ENCODE results near the gene HOXA10.

The HOXA10 gene

GRCh38 chr7:27157702-27158431, 16.3 kb downstream of the HOXA10 start:
- no peak overlapping the region for H3K4me3 ChIP-seq (ENCODE audit: low read depth, low read length)

GRCh38 chr7:27156916-27157701, 17.0 kb downstream of the HOXA10 start:
- H3K4me3 ChIP-seq (ENCODE audit: low read depth, low read length) = no peak overlapping the region

- H3K4me3 ChIP-seq (ENCODE audit: low read depth, low read length) = peak within 1 kb of the TSS; percentile 27
Observed at GRCh38 chr7:27156508-27156898, 17.6 kb downstream of the HOXA10 start, which contains the start of gene HOXA7. HOXA7 (minus strand) TSS chr7:27156675; CDS start chr7:27156545, 130 bp downstream.

GRCh38 chr7:27155816-27156507, 18.2 kb downstream of the HOXA10 start:
- peak overlapping the region; percentile 27 for H3K4me3 ChIP-seq (ENCODE audit: low read depth, low read length)

- H3K4me3 ChIP-seq (ENCODE audit: low read depth, low read length) = no peak overlapping the region
Observed at GRCh38 chr7:27154901-27155815, 19.0 kb downstream of the HOXA10 start.

GRCh38 chr7:27154369-27154768, 19.8 kb downstream of the HOXA10 start:
- H3K4me3 ChIP-seq (ENCODE audit: low read depth, low read length) = no peak overlapping the region

GRCh38 chr7:27153526-27153925, 20.6 kb downstream of the HOXA10 start:
- no peak overlapping the region for H3K4me3 ChIP-seq (ENCODE audit: low read depth, low read length)

- no peak overlapping the region for H3K4me3 ChIP-seq (ENCODE audit: low read depth, low read length)
Observed at GRCh38 chr7:27152816-27153442, 21.2 kb downstream of the HOXA10 start.

- H3K4me3 ChIP-seq (ENCODE audit: low read depth, low read length) = no peak within 1 kb of the TSS
Observed at GRCh38 chr7:27151931-27152815, 21.9 kb downstream of the HOXA10 start, which contains the start of gene HOXA3. HOXA3 (minus strand) TSS chr7:27152583; CDS start chr7:27110640, 41,943 bp downstream.

- H3K4me3 ChIP-seq (ENCODE audit: low read depth, low read length) = no peak overlapping the region
Observed at GRCh38 chr7:27151341-27151930, 22.7 kb downstream of the HOXA10 start.

- H3K4me3 ChIP-seq (ENCODE audit: low read depth, low read length) = no peak overlapping the region
Observed at GRCh38 chr7:27150568-27151340, 23.4 kb downstream of the HOXA10 start.

- H3K4me3 ChIP-seq (ENCODE audit: low read depth, low read length) = no peak overlapping the region
Observed at GRCh38 chr7:27149842-27150567, 24.1 kb downstream of the HOXA10 start.

- H3K4me3 ChIP-seq (ENCODE audit: low read depth, low read length) = no peak overlapping the region
Observed at GRCh38 chr7:27148756-27149641, 25.1 kb downstream of the HOXA10 start.

GRCh38 chr7:27148031-27148755, 25.9 kb downstream of the HOXA10 start:
- H3K4me3 ChIP-seq (ENCODE audit: low read depth, low read length) = no peak overlapping the region

GRCh38 chr7:27147199-27148030, 26.7 kb downstream of the HOXA10 start, which contains the start of gene HOXA6:
HOXA6 (minus strand) TSS chr7:27147774; CDS start chr7:27147749, 25 bp downstream.
- H3K4me3 ChIP-seq (ENCODE audit: low read depth, low read length) = no peak within 1 kb of the TSS
